ENCODE data around the gene STRADB. TPM values are rescaled to one million over a fixed set of nuclear protein-coding genes. Genes with fewer than 3 reads are reported as not detected.
A peak's percentile ranks its signal among the peaks of the same experiment; 100 is the strongest.
"Not testable (repeated sequence)": the region's sequence is repeated elsewhere in the genome, so short reads cannot be mapped to it uniquely, and the experiment has no call there.

The STRADB gene
- total RNA-seq, 1 experiment from 2014 or later = 40.5 TPM

DNA sequence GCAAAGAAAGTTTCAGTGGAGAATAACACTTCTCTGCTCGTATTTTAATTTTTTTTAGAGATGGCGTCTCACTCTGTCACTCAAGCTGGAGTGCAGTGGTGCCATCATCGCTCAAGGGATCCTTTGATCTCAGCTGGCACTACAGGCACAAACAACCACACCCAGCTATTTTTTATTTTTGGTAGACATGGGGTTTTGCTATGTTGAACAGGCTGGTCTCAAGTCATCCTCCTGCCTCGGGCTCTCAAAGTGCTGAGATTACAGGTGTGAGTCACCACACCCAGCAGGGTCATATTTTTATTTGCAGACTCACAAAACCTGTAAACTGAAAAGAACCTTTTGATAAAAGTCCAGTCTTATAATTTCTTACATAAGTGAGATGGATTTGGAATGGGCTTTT, 2.8 kb upstream of the STRADB start:
- Histone ChIP-seq H3K4me3 (no peak overlapping the region), H3K36me3 (no peaks in the 10 kb centered on the region), H3K9me3 (no peaks in the 10 kb centered on the region), H3K27me3 (no peaks in the 10 kb centered on the region)
- no peak for DNase-seq

DNA sequence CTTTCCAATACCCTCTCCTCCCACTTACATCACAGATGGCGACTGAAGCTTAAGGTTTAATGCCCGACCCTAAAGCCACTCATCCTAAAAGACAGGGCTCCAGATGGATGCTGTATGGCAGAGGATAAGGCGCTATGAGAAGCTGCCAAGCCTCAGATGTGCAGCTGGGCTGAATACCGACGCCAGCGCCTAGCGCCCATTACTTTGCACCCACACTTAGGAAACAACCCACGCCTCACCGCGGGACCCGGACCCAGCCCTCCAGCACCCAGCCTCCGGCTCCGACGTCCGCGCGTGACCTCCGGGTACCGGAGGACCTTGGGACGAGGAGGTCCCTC, 617 bp upstream of the STRADB start:
- no peaks in the 10 kb centered on the region for H3K36me3 ChIP-seq
- DNase-seq = no peak

DNA sequence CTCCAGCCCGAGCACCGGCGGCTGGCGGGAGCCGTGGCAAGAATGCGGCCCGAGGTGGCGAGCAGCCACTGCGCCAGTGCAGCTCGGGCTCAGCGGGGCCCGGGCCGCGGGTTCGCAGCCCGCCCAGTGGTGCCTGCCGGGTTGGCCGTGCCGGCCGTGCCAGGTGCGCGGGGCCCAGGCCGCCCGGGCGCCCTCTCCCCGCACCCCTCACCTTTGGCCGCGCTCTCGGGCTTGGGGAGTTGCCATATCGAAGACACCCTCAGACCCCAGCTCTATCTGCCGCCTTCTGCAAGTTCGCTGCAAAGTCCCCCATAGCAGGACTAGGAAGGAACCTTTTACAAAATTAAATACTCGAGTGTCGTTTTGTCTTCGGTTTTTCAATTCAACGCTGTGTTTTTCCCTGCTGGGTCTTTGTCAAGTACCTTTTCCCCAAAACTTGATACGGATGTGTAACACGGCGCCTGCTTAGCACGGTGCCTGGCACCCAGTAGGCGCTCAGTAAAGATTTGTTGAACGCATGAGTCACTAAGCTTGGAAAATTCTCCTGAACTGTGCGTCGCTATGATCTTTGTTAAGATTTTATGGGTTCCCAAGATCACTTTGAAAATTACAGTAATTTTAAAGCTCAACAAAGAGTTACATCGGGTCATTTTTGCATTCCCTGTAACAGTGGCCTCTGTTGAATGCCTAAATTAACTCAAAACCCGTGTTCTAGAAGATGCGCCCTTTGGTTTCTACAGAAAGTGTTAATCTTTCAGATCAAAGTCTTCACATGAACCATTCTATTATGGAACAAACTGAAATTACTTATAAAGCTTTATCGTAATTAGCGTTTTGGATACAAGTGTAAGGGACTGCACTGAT, 750 bp downstream of the STRADB start:
- Histone ChIP-seq H3K36me3 (no peaks in the 10 kb centered on the region), H3K4me3 (peak overlapping the region; percentile 95), H3K27me3 (no peaks in the 10 kb centered on the region), H3K9me3 (no peaks in the 10 kb centered on the region)
- peak; percentile 19 for DNase-seq

More for the DNA sequence above, 617 bp upstream of the STRADB start:
- Histone ChIP-seq H3K4me3 (peak overlapping the region; percentile 95), H3K27me3 (no peaks in the 10 kb centered on the region), H3K9me3 (no peaks in the 10 kb centered on the region)

DNA sequence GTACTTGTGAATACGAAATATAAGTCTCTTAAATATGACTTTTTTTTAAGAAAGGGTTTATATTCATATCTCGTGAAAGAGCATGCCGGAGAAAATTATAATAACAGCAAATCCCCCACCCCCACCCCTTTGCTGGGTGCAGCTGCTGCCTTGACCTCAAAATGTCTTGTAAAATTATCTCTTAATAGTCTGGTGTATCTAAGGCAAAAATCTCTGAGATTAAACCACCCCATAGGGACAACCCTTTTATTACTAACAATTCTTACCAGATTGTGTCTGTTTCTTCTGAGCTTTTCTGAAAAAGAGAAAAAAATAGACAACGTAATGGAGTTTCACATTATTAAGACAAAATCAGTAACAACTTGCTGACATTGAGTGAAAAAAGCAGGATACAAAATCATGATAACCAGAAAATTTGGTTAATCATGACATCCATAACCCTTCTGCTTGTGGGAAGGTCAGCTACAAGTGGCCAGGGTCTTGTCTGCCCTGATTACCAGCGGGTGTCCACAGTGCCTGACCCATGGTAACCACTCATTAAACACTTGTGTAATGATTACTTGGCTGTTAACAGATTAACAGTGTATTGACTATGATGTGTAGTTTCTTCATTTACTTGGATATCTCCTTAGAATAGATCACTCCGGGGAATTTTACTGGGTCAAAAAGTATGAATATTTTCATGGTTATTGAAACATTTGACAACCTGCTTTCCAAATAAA, 1.5 kb downstream of the STRADB start:
- peak overlapping the region; percentile 95 for H3K4me3 ChIP-seq
- no peaks in the 10 kb centered on the region for H3K27me3 ChIP-seq
- H3K36me3 ChIP-seq = no peaks in the 10 kb centered on the region
- no peak for DNase-seq
- H3K9me3 ChIP-seq = no peaks in the 10 kb centered on the region

DNA sequence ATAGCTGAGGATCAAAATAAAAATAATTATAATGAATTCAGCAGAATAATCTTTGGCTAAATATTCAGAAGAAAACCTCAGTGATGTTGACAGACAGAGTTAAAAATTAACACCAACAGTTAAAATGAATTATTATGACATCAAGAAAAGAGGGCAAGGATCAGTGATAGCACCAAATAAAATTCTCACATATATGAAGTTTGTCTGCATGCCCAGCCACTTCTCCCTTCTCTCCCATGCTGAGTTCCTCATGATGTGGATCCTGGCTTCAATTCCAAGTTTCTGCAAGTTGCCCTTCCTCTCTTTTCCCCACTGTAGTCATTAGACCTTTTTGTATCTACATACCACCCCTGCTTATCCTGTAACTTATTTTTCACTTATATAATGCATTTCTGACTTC, 6.8 kb downstream of the STRADB start:
- DNase-seq = no peak
- no peak overlapping the region for H3K4me3 ChIP-seq
- H3K27me3 ChIP-seq = no peaks in the 10 kb centered on the region
- peaks cover 24% of the 10 kb centered on the region for H3K36me3 ChIP-seq
- H3K9me3 ChIP-seq = no peaks in the 10 kb centered on the region; the same call in none of the 2 replicates

DNA sequence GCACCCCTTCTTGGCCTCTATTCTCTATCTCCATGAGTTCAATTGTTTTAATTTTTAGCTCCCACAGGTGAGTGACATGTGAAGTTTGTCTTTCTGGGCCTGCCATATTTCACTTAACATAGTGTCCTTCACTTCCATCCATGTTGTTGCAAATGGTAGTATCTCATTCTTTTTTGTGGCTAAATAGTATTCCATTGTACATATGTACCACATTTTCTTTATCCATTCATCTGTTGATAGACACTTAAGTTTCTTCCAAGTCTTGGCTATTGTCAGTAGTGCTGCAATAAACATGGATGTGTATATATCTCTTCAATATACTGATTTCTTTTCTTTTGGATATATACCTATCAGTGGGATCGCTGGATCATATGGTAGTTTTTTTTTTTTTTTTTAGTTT, 9.0 kb downstream of the STRADB start:
- Histone ChIP-seq H3K4me3 (no peak overlapping the region), H3K36me3 (peaks cover 27% of the 10 kb centered on the region), H3K9me3 (no peaks in the 10 kb centered on the region; the same call in none of the 2 replicates), H3K27me3 (no peaks in the 10 kb centered on the region)
- DNase-seq = no peak

DNA sequence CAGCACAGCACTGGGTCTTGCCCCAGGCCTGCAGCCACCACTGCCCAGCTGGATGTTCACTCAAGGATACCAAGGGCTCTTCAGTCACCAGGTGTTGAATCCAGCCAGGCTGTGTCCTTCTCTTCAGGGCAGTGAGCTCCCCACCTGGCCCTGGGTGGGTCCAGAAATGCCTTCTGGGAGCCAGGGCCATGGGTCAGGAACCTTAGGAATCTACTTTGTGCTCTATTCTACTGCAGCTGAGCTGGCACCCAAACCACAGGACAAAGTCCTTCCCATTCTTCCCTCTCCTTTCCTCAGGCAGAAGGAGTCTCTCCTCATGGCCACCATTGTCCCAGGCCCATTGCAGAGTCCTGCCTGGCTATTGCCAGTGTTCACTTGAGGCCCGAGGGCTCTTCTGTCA, 13.0 kb downstream of the STRADB start:
- no peak overlapping the region for H3K4me3 ChIP-seq
- no peaks in the 10 kb centered on the region; the same call in none of the 2 replicates for H3K9me3 ChIP-seq
- peaks cover 36% of the 10 kb centered on the region for H3K36me3 ChIP-seq
- no peak for DNase-seq
- no peaks in the 10 kb centered on the region for H3K27me3 ChIP-seq

DNA sequence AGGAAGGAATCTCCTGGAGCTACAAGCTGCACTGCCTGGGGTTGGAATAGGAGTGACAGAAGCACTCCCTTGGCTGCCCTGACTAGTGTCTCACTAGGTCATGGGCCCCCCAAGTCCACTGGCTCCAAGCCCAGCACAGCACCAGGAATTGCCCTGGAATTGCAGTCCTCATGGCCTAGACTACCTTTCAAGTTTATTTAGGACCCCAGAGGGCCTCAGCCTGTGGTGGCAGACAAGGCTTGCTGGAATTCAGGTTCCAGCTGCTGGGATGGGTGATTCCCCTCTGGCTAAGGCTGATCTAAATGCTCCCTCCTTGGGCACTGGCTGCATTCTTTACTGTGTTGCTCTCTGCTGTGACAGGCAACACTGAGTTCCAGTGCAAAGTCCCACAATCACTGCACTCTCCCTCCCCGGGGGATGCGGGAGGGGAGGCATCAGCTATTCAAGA, 14.0 kb downstream of the STRADB start:
- no peak overlapping the region for H3K4me3 ChIP-seq
- no peak for DNase-seq
- peaks cover 30% of the 10 kb centered on the region for H3K36me3 ChIP-seq
- no peaks in the 10 kb centered on the region; the same call in 1 of the 2 replicates for H3K9me3 ChIP-seq
- H3K27me3 ChIP-seq = no peaks in the 10 kb centered on the region

DNA sequence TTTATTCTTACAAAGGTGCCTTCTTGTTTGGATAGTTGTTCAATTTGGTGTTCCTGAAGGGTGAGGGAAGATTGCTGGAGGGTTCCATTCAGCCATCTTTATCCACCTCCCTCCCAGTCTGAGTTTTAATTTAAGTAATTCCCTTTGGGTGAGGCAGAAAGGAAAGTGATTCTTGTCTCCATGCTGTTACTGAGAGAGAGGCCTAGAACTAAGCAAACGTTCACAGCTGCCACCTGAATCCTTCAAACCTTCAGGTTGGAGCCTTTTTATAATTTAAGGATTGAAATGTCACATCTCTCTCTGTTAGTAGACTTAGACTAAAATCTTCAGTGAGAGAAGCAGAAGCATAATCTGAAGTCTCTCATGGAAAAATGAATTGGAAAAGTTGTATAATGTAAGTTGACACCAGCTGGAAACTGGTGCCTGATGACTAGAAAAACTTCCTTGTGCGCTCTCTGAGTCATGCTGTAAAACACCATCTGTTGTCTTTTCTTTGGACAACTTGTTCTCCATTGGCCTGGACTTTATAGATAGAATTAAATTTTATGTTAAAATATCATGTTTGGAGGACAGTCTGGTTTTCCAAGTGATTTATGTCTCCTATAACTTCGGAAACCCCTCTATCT, 14.6 kb downstream of the STRADB start:
- Histone ChIP-seq H3K4me3 (no peak overlapping the region), H3K36me3 (peaks cover 24% of the 10 kb centered on the region), H3K9me3 (no peaks in the 10 kb centered on the region; the same call in 1 of the 2 replicates), H3K27me3 (no peaks in the 10 kb centered on the region)
- peak; percentile 20 for DNase-seq

DNA sequence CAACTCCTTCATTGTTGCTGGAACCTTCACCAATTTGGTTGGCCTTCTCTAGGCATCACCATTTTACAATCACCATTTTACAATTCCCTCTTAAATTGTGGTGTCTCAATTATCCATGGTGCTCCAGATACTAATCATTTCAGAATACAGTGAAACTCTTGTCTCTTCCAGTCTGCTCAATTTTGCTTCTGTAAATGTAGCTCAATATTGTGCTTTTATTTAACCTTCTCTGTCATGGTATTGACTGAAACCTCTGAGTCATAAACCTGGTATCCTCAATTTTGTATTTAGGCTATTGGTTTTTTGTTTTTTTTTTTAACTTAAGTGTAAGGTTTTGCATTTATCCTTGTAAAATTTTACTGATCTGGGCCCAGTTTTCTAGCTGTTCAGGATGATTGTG, 16.1 kb downstream of the STRADB start:
- Histone ChIP-seq H3K36me3 (peaks cover 16% of the 10 kb centered on the region), H3K4me3 (no peak overlapping the region), H3K9me3 (no peaks in the 10 kb centered on the region), H3K27me3 (no peaks in the 10 kb centered on the region)
- DNase-seq = no peak

DNA sequence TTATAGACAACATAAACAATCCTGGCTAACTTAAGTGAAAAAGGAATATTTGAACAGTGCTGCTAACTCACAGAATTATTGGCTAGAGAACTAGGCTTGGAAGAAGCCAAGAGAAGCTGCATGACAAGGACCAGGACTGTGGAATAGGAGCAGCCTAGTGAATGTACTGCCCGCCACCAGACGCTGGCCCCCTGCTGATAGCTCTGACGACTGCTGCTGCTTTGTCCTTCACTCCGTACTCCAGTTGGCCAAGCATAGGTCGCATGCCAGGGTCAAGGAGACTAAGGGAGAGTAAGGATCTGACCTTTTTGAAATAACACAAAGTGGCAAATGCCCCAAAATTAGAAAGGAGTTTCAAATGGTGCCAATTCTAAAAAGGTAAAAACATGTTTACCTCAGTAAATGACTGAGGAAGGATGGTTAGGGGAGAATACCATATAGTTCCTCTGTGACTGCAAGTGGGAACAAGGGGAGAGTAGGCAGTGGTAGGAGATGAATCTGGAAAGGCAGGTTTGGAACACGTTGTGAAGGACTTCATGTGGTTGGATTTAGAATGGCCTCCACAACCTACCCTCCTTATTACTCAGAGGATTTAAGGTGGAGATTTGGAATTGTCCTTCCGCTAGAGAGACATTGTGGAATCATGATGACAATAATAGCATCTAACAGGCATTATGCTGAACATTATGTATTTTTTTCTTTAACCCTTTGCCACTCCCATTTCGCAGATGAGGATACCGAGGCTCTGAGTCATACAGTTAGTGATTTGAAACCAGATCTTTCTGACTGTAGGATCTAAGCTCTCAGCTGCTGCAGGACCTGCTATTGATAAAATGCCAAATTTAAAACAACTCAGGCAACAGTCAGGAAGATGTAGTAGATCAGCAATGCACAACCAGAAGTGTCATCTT, 19.5 kb downstream of the STRADB start:
- Histone ChIP-seq H3K36me3 (peaks cover 24% of the 10 kb centered on the region), H3K9me3 (no peaks in the 10 kb centered on the region), H3K4me3 (no peak overlapping the region), H3K27me3 (no peaks in the 10 kb centered on the region)
- no peak for DNase-seq

DNA sequence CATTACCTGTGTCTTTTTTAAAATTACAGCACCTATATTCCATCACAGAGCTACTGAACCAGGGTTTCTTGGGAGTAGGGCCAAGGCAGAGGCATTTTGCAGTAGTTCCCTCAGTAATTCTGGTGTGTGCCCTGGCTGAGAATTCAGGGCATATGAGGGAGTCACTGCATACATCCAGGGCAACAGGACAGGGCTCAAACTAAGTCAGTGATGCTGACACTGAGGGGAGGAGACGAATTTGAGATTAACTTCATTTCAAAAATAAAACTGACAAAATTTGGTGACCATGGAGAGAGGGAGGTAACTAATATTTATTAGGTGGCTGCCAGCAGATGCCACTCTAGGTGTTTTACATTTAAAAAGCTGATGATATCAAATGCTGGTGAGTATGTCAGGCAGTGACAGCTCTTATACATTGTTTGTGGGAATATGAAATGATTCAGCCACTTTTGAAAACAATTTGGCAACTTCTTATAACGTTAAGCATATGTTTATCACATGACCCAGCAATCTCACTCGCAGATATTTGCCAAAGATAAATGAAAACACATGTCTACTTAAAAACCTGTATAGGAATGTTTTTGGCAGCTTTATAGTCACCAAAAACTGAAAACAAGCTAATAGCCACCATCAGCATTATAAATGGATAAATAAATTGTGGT, 20.3 kb downstream of the STRADB start:
- no peak for DNase-seq
- peaks cover 24% of the 10 kb centered on the region for H3K36me3 ChIP-seq

DNA sequence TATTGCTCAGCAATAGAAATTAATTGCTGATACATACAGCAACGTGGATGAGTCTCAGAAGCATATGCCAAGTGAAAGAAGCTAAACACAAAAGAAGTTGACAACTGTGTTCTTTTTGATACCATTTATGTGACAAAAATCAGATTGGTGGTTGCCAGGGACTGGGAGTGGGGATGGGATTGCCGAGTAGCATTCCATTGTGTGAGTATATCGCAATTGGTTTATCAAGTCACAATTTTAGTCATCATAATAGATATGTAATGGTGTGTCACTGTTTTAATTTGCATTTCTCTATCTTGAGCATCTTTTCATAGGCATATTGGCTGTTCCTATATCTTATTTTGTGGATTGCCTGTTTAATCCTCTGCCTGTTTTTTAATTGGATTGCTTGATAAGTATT, 20.9 kb downstream of the STRADB start:
- DNase-seq = no peak

More for the DNA sequence above, 20.3 kb downstream of the STRADB start:
- Histone ChIP-seq H3K9me3 (no peaks in the 10 kb centered on the region), H3K27me3 (no peaks in the 10 kb centered on the region), H3K4me3 (no peak overlapping the region)

DNA sequence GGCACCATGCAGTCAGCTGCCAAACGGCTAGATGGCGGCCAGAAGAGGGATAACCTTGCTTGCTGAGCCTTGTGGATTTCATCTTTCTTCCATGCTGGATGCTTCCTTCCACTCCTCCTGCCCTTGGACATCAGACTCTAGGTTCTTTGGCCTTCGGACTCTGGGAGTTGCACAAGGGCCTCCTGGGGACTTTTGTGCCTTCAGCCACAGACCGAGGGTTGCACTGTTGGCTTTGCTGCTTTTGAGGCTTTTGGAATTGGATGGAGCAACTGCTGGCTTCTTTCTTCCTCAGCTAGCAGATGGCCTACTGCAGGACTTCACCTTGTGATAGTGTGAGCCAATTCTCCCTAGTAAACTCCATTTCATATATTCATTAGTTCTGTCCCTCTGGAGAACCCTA, 31.0 kb downstream of the STRADB start:
- Histone ChIP-seq H3K4me3 (no peak overlapping the region), H3K27me3 (no peaks in the 10 kb centered on the region), H3K9me3 (no peaks in the 10 kb centered on the region), H3K36me3 (peaks cover 13% of the 10 kb centered on the region)
- no peak for DNase-seq

More for the DNA sequence above, 20.9 kb downstream of the STRADB start:
- H3K36me3 ChIP-seq = peaks cover 20% of the 10 kb centered on the region
- no peaks in the 10 kb centered on the region for H3K9me3 ChIP-seq
- H3K4me3 ChIP-seq = no peak overlapping the region
- H3K27me3 ChIP-seq = no peaks in the 10 kb centered on the region

DNA sequence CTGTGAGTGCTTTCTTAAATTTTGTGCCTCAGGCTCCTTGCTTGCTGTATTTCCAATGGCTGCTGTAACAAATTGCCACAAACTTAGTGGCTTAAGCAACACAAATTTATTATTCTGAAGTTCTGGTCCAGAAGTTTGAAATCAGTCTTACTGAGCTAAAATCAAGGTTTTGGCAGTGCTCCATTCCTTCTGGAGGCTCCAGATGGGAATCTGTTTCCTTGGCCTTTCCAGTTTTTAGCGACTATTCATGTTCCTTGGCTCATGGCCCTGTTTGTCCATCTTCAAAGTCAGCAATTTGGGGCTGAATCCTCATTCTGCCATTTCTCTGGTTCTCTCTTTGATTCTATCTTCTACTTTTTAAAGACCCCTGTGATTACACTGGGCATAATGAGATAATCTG, 31.8 kb downstream of the STRADB start:
- no peaks in the 10 kb centered on the region for H3K27me3 ChIP-seq
- no peak overlapping the region for H3K4me3 ChIP-seq
- no peaks in the 10 kb centered on the region for H3K9me3 ChIP-seq
- DNase-seq = no peak
- H3K36me3 ChIP-seq = peaks cover 10% of the 10 kb centered on the region

DNA sequence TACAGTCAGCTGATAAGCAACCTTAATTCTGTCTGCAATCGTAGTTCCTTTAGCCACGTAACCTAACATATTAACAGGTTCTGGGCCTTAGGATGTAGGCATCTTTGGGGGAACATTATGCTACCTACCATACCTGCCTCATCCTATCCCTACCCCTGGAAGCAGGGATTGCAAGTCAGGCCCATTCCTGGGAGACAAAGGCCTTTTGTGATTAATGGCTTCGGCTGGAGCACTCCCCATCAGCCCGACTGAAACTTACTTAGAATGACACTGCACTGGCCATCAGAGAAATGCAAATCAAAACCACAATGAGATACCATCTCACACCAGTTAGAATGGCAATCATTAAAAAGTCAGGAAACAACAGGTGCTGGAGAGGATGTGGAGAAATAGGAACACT, 32.2 kb downstream of the STRADB start:
- H3K36me3 ChIP-seq, H3K9me3 ChIP-seq, H3K4me3 ChIP-seq, DNase-seq, H3K27me3 ChIP-seq: not testable (repeated sequence)

Data from MG63 (cell line).